Pericardium fibroblast (primary cell): ENCODE data around the gene PSMG2. TPM values are rescaled to one million over a fixed set of nuclear protein-coding genes. Genes with fewer than 3 reads are reported as not detected.

Experiments used
- total RNA-seq: library from RNA; depleted of rRNA; stranded (reverse); fragments of >200 nt; gene quantifications from 2 replicates; pipeline ENCODE4 v1.2.3, GENCODE V29; 2015

Gene PSMG2, protein sequence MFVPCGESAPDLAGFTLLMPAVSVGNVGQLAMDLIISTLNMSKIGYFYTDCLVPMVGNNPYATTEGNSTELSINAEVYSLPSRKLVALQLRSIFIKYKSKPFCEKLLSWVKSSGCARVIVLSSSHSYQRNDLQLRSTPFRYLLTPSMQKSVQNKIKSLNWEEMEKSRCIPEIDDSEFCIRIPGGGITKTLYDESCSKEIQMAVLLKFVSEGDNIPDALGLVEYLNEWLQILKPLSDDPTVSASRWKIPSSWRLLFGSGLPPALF
- total RNA-seq, result 92.1 and 96.7 TPM in 2 replicates

DNA sequence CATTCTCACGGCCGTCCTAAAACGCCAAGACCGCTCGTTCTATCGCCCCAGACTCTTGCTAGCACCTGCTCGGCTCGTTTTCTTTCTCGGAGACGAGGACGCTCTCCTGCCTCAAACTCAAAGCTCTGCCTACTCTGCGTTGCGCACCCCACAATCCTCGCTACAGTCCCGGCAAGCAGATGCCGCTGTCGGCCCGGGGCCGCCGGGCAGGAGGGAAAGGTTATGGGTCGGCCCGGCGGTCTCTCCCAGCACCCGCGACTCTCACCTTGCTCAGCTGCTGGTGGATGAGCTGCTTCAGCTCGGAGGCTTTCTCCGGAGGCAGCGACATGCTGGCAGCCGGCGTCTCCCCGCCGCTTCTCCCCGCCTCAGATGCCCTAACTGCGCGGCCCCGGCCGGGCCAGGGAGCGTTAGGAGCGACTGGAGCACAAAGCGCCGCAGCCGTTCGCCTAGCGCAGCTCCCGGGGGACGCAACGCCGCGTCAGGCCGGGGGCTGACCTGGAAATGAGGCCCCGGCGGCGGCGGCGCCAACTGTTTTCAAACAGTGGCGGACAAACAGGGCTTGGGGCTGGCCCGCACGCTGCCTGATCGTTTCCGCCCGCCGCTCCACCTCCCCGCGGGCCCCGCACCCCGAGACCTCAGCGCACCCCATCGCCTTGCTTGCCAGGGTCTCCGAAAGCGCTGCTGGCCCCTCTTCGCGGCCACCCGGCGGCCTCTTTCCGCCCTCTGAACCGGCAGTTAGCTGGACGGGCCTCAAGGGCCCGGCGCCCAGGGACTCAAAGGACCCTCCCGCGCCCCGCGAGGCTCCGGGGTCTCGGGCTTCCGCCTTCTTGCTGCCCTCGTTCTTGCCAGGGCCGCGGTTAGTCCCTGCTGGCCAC lies at the start of gene PSMG2, which contains the start of gene CEP76:
Gene PSMG2, plus strand, starts transcription at position 822 of the 875 bp plus-strand sequence. CDS start 66 bp downstream, outside the sequence.
Gene CEP76, minus strand, starts transcription at position 503 of the 875 bp plus-strand sequence. Its CDS starts 175 bp downstream, at position 328.

DNA sequence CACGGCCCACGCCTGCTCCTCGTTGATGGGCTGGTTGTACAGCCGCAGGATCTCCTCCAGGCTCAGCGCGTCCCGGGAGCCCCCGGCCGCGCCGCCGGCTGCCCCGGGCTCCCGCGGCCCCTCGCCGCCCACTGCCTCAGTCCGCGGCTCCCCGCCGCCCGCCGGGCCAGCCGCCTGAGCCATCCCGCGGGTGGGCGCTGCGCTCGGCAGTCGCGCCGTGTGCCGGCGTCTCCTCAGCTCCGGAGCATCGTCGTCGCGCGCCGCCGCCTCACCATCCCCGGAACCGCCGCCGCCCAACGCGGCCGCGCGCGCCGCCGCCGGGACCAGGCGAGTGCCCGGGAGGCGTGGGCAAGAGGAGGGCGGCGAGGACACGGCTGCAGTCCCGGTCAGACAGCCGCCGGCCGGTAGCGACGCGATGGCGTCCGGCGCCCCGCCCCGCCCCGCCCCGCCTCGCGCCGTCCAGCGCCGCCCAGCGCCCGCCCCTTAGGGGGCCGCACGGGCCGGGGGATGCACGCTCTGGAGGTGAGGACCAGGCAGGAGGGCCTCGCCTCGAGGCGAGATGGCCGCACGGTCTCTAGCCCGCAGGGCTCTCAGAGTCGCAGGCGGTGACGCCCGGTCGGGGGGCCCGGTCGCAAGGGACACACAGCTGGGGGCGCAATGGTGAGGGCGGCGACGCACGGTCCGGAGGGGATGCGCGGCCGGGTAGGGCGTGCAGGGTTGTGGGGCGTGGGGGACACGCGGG lies 45.0 kb upstream of the PSMG2 start, which contains the start of gene SPIRE1:
Gene SPIRE1, minus strand, starts transcription at position 424 of the 742 bp plus-strand sequence. Its CDS starts 241 bp downstream, at position 183.

Other genes with a start within 250 kb of the PSMG2 start
- gene SPIRE1, start 44.9 kb upstream of the PSMG2 start, total RNA-seq, result 16.9 and 17.2 TPM in 2 replicates
- 2.9 and 5.5 TPM in 2 replicates for gene CEP76, start 319 bp upstream of the PSMG2 start, total RNA-seq
- gene PTPN2, start 181.2 kb downstream of the PSMG2 start, total RNA-seq, result 20.5 and 27.0 TPM in 2 replicates
- gene SEH1L, start 245.0 kb downstream of the PSMG2 start, total RNA-seq, result 12.5 and 23.9 TPM in 2 replicates